ENCODE results near the gene TSPAN14. TPM values are rescaled to one million over a fixed set of nuclear protein-coding genes. Genes with fewer than 3 reads are reported as not detected.

Gene TSPAN14
- total RNA-seq, 1 experiment from 2014 or later: 46.8 TPM

DNA sequence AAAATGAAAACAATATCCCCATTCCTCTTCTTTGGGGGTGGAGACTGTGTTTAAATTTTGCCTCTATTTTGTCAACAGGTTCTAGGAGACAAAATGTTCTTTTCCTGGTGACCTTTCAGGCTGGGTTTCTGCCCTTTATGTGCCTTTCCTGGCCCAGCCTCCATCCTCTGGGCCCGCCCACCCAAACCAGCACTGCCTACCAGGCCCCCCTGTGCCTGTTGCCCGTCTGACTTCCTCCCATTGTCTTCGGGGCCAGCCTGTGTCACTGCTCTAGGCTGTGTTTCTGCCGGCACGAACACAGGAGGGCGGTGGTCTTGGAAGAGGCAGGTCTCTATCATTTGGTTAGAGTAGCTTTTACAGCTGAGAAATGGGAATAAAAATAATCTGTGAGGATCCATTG, 13.9 kb downstream of the TSPAN14 start:
- Mint-ChIP-seq H3K4me3 (peak overlapping the region in 1 of 2 experiments; percentile 50; a peak in 1 of 5 replicates), H3K36me3 (ENCODE audit: insufficient read depth in 1 of 3, low read depth in 3 of 3) (peaks cover 8 to 19% (median 19%) of the 10 kb centered on the region in 3 experiments; a peak in 6 of 7 replicates), H3K9me3 (no peaks in the 10 kb centered on the region), H3K27me3 (ENCODE audit: low read depth) (peaks cover 53% of the 10 kb centered on the region), H3K27ac (no peak overlapping the region), H3K4me1 (peaks cover 62 to 71% of the 10 kb centered on the region in 2 experiments)
- DNase-seq: peak; percentile 90
- Histone ChIP-seq H2BK15ac (ENCODE audit: low read depth, low read length) (no peak overlapping the region), H3T11ph (ENCODE audit: low read length) (no peak overlapping the region), H3K56ac (ENCODE audit: insufficient read length, low read depth, low read length) (no peak overlapping the region), H4K8ac (replicated peaks; ENCODE audit: insufficient read length, low read depth, low read length) (no peak overlapping the region), H2BK120ac (ENCODE audit: low read depth, low read length, poor library complexity, severe bottlenecking) (no peak overlapping the region), H2BK20ac (ENCODE audit: low read depth, low read length, poor library complexity, severe bottlenecking) (no peak overlapping the region), H3K9me3 (ENCODE audit: control insufficient read depth, low read depth, low read length) (no peaks in the 10 kb centered on the region), H2AK5ac (ENCODE audit: insufficient read length, low read length) (no peak overlapping the region), H4K91ac (ENCODE audit: insufficient read length, low read depth, low read length) (no peak overlapping the region), H2AFZ (ENCODE audit: low read length) (no peak overlapping the region), H3K4me2 (ENCODE audit: insufficient read depth, insufficient read length, low read length) (no peak overlapping the region), H3K23me2 (ENCODE audit: insufficient read length, low read depth, low read length, poor library complexity, severe bottlenecking) (peaks cover 3% of the 10 kb centered on the region), H3K27ac (ENCODE audit: insufficient read length, low read depth, low read length) (no peak overlapping the region), H2BK5ac (ENCODE audit: insufficient read length, low read length) (no peak overlapping the region), H3K18ac (ENCODE audit: insufficient read length, low read depth, low read length) (no peak overlapping the region), H3K4me1 (ENCODE audit: insufficient read depth, low read length) (peaks cover 21% of the 10 kb centered on the region), H3K9ac (ENCODE audit: extremely low read depth, insufficient read length, low read length) (no peak overlapping the region), H3K79me1 (ENCODE audit: insufficient read depth, low read depth, low read length, poor library complexity, severe bottlenecking) (no peaks in the 10 kb centered on the region), H2BK12ac (ENCODE audit: insufficient read length, low read depth, low read length) (no peak overlapping the region), H4K20me1 (ENCODE audit: control insufficient read depth, insufficient read depth, insufficient read length) (no peaks in the 10 kb centered on the region), H4K5ac (ENCODE audit: insufficient read length, low read depth, low read length) (no peak overlapping the region), H3K79me2 (ENCODE audit: insufficient read depth, low read length) (peaks cover 9% of the 10 kb centered on the region; the same call in 1 of the 2 replicates), H3K14ac (ENCODE audit: insufficient read depth, low read length) (no peak overlapping the region), H3K27me3 (ENCODE audit: insufficient read depth, low read length) (no peaks in the 10 kb centered on the region; the same call in 1 of the 2 replicates), H3K23ac (ENCODE audit: insufficient read length, low read depth, low read length) (no peak overlapping the region), H3K4ac (ENCODE audit: low read depth, low read length) (no peak overlapping the region)
- no CpG with 5 or more reads among the region's 6 CpGs for WGBS (ENCODE audit: extremely low coverage, insufficient read length, low lambda C conversion rate)
- TF ChIP-seq, protein P1, sequence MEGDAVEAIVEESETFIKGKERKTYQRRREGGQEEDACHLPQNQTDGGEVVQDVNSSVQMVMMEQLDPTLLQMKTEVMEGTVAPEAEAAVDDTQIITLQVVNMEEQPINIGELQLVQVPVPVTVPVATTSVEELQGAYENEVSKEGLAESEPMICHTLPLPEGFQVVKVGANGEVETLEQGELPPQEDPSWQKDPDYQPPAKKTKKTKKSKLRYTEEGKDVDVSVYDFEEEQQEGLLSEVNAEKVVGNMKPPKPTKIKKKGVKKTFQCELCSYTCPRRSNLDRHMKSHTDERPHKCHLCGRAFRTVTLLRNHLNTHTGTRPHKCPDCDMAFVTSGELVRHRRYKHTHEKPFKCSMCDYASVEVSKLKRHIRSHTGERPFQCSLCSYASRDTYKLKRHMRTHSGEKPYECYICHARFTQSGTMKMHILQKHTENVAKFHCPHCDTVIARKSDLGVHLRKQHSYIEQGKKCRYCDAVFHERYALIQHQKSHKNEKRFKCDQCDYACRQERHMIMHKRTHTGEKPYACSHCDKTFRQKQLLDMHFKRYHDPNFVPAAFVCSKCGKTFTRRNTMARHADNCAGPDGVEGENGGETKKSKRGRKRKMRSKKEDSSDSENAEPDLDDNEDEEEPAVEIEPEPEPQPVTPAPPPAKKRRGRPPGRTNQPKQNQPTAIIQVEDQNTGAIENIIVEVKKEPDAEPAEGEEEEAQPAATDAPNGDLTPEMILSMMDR (conservative IDR thresholded peaks at IDR 0.05): peak; percentile 16; the same call in 1 of the 3 replicates
